Activated T-helper 1 cell treated with Interleukin-2 at 50 U/mL for 16 hours (primary cell): ENCODE data around the gene PNMT.
"Not testable (repeated sequence)": the region's sequence is repeated elsewhere in the genome, so short reads cannot be mapped to it uniquely, and the experiment has no call there.

Source experiments
- DNase-seq: peaks from one replicate; pipeline ENCODE4 v3.0.0-alpha.2; 2020; ENCODE audit warnings: low read depth

The PNMT gene

DNA sequence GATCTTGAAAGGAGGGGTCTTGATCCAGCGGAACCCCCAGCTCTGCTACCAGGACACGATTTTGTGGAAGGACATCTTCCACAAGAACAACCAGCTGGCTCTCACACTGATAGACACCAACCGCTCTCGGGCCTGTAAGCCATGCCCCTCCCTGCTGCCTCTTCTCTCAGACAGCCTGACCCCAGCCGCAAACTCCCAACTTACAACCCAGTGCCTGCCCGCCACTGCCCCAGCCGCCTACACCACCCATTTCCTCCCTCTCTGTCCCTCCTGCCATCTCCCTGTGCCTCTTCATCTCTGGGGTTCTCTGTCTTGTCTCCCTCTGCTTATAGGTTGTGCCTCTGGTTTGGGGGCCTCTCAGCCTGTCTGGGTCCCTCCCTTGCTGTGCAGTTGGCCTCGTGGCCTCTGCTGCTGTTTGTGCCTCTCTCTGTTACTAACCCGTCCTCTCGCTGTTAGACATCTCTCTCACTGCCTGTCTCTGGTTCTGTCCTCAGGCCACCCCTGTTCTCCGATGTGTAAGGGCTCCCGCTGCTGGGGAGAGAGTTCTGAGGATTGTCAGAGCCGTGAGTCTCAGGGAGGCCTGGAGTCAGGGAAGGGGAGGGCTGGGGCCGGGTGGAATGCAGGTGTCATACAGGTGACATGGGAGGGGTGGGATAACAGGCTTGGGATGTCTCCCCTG lies 41.2 kb downstream of the PNMT start:
- no peak for DNase-seq

DNA sequence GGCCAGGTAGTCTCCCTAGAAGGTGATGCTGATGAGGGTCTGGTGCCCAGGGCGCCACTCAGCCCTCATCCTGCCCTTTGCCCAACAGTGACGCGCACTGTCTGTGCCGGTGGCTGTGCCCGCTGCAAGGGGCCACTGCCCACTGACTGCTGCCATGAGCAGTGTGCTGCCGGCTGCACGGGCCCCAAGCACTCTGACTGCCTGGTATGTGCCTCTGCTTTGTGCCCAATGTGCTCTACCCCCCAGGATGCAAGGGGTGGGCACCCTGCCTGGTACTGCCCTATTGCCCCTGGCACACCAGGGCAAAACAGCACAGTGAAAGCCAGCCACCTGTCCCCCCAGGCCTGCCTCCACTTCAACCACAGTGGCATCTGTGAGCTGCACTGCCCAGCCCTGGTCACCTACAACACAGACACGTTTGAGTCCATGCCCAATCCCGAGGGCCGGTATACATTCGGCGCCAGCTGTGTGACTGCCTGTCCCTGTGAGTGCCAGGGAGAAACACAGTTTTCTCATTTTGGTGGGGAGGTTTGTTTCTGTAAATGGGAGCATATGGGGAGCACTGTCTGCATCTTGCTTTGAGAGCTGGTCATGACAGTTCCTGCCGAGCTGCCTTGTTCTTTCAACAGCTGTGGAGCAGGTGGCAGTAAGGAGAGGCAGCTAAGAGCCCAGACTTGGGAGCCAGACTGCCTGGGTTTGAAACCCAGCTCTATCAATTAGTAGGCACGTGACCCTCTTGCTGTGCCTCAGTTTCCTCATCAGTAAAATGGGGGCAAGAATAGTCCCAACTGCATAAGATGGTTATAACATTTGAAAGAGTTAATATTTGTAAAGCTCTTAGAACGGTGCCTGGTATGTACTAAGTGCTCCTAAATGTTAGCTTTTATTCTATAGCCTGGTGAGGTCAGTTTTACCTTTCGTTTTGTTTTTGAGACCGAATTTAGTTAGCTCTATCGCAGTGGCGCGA lies 42.0 kb downstream of the PNMT start:
- no peak for DNase-seq

DNA sequence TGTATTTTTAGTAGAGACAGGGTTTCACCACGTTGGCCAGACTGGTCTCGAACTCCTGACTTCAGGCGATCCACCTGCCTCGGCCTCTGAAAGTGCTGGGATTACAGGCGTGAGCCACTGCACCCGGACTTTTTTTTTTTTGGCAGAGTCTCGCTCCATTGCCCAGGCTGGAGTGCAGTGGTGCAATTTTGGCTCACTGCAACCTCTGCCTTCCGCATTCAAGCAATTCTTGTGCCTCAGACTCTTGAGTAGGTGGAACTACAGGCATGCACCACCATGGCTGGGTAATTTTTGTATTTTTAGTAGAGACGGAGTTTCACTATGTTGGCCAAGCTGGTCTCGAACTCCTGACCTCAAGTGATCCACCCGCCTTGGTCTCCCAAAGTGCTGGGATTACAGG lies 42.8 kb downstream of the PNMT start:
- not testable (repeated sequence) for DNase-seq

DNA sequence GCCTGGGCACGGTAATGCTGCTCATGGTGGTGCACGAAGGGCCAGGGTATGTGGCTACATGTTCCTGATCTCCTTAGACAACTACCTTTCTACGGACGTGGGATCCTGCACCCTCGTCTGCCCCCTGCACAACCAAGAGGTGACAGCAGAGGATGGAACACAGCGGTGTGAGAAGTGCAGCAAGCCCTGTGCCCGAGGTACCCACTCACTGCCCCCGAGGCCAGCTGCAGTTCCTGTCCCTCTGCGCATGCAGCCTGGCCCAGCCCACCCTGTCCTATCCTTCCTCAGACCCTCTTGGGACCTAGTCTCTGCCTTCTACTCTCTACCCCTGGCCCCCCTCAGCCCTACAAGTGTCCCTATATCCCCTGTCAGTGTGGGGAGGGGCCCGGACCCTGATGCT lies 43.6 kb downstream of the PNMT start:
- no peak for DNase-seq

DNA sequence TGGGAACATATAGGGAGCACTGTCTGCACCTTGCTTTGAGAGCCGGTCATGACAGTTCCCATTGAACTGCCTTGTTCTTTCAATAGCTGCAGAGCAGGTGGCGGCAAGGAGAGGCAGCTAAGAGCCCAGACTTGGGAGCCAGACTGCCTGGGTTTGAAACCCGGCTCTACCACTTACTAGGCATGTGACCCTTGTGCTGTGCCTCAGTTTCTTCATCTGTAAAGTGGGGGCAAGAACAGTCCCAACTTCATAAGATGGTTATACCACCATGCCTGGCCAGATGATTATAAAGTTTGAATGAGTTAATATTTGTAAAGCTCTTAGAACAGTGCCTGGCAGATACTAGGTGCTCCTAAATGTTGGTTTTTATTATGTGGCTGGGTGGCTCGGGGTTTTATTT lies 46.0 kb downstream of the PNMT start:
- no peak for DNase-seq

DNA sequence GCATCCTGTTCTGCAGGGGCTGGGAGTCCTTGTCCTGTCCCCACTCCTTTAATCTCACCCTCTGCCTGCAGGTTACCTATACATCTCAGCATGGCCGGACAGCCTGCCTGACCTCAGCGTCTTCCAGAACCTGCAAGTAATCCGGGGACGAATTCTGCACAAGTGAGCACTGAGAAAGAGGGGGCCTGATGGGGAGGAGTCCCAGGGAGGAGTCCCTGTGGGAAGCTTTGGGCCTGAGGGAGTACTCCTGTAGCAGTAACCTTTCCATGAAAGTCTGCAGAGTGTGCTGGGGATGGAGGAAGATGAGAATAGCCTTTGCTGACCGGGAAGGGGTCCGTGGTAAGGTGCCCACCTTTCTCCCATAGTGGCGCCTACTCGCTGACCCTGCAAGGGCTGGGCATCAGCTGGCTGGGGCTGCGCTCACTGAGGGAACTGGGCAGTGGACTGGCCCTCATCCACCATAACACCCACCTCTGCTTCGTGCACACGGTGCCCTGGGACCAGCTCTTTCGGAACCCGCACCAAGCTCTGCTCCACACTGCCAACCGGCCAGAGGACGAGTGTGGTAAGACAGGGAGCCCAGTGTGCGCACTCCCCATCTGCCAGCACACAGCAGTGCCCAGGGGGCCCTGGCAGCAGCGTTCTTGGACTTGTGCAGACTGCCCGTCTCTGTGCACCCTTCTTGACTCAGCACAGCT lies 47.3 kb downstream of the PNMT start:
- no peak for DNase-seq

DNA sequence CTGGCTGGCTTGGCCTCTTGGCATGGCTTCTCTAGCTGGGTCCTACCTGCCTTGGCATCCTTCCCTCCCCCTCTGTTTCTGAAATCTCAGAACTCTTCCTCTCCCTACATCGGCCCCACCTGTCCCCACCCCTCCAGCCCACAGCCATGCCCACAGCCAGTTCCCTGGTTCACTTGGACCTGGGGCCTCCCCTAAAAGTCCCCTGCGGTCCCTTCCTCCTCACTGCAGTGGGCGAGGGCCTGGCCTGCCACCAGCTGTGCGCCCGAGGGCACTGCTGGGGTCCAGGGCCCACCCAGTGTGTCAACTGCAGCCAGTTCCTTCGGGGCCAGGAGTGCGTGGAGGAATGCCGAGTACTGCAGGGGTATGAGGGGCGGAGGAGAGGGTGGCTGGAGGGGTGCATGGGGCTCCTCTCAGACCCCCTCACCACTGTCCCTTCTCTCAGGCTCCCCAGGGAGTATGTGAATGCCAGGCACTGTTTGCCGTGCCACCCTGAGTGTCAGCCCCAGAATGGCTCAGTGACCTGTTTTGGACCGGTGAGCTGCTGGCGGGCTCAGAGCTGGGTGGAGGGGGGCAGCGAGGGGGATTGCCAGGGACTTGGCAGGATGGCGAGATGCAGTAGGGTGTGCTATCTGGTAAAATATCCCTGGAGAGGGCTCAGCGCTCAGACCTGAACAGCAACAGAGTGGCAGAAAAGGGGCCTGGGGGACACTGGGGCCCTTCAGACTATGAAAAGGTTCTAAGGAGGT lies 48.0 kb downstream of the PNMT start:
- no peak for DNase-seq

DNA sequence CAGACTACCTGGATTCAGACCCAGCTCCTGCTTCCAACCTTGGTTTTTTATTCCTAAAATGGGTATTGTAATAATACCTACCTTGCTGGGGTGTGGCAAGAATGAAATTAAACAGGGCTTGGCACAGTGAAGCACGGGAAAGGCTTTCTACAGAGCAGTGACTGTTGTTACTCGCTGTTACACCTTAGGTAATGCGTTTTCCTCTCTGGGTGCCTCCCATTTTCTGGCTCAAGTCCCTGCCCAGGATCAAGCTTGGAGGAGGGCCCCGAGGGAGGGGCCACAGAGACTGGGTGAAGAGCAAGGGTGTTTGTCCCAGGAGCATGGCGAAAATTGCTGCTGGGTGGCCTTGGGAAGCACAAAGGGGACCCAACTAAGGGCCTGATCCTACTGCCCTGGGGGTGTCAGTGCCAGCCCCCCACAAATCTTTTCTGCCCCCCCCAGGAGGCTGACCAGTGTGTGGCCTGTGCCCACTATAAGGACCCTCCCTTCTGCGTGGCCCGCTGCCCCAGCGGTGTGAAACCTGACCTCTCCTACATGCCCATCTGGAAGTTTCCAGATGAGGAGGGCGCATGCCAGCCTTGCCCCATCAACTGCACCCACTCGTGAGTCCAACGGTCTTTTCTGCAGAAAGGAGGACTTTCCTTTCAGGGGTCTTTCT lies 48.8 kb downstream of the PNMT start:
- DNase-seq: no peak

DNA sequence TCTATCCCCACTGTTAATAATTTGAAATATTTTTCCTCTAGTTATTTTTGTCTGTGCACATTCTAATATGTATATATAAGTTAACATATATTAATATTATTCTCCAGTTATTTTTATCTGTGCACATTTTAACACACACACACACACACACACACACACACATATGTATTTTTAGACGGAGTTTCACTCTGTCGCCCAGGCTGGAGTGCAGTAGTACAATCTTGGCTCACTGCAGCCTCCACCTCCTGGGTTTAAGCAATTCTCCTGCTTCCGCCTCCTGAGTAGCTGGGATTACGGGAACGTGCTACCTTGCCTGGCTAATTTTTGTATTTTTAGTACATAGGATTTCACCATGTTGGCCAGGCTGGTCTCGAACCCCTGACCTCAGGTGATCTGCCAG lies 49.4 kb downstream of the PNMT start:
- DNase-seq: no peak

DNA sequence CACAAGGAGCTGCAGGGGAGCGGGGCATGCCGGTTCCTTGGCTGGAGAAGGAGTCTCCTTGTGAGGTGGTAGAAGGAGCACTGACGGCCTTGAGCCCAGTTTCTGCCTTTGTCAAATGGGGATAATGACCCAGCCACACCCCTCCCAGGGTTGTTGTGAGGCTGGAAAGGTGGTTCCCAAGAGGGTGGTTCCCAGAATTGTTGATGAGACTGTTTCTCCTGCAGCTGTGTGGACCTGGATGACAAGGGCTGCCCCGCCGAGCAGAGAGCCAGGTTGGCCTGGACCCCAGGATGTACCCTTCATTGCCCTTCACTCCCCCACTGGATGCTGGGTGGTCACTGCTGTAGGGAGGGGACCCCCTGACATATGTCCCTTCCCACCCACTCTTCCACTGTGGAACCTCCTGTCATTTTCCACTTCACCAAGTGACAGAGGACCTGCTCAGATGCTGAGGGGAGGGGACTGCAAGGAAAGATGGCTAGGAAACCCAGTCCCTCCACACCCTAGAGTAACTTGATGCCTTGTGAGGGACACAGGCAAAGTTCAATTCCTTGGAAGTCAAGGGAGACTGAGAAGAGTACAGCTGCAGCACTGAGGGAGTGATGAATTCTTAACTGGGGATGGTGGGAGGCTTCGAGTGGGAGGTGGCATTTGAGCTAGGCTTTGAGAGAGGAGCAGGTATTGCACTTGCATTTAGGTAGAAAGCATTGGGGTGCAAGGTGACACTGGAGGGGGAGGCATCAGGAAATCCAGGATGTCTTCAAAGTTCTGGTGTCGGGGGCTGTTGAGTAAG lies 51.5 kb downstream of the PNMT start:
- DNase-seq: no peak
